HG02885 (cell line): Measurements from ENCODE around the gene FAM149A.
A peak's percentile ranks its signal among the peaks of the same experiment; 100 is the strongest.

Source experiments
- ATAC-seq: cut with Tn5 transposase; IDR thresholded peaks from one replicate; pipeline ENCODE4 v1.9.1; 2021; ENCODE audit warnings: mild to moderate bottlenecking; ENCODE audit not compliant: unreplicated experiment, poor library complexity

Gene FAM149A

GRCh38 chr4:186104114-186104889 is at the start of gene FAM149A:
FAM149A (plus strand) TSS chr4:186104704.
- peak; percentile 75 for ATAC-seq

GRCh38 chr4:186058253-186058979 is 46.1 kb upstream of the FAM149A start:
- peak; percentile 100 for ATAC-seq

- no peak for ATAC-seq
Observed at GRCh38 chr4:186058980-186059316, 45.6 kb upstream of the FAM149A start.

DNA sequence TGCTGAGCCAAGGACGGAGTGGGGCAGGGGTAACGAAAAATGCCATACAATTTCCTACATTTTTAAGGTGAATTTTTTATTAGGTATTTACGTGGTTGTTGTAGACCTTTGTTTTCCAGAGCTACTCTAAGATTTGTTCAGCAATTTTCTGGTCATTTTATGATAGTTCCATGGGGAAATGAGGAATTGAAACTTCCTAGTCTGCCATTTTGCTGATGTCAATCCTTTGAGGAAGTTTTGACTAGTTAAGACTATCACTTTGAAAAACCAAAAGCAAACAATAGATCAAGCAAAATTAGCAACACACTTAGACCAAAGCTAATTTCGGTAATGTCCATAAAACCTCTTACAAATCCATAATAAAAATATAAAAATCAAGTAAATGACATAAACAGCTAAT is 42.6 kb upstream of the FAM149A start:
- no peak for ATAC-seq

DNA sequence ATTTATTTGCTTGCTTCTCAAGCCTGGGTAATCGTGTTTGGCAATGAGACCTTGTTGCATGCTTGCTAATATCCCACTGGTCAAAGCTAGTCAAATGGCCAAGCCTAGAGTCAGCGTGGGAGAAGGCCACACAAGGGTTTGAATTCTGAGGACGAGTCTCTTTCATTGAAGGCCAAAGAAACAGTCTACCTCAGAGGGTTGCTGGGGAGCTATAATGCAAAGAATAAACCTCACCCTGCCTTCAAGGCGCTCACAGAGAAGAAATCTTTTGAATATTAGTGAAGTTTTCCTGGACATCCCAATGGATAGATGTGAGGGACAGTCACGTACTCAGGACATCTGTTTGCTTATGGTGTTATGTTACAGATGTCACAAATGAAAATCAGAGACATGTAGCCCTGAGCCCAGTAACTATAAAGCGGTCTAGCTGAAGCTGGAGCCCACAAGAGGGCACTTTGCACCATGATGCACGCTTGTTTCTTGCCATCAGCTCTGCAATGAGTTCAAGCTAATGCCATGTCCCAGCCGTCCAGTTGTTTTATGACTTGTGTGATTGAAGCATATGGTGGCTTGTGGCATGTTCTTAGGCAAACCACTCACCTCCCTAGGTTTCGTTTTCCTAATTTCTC is 36.6 kb upstream of the FAM149A start:
- peak; percentile 88 for ATAC-seq

DNA sequence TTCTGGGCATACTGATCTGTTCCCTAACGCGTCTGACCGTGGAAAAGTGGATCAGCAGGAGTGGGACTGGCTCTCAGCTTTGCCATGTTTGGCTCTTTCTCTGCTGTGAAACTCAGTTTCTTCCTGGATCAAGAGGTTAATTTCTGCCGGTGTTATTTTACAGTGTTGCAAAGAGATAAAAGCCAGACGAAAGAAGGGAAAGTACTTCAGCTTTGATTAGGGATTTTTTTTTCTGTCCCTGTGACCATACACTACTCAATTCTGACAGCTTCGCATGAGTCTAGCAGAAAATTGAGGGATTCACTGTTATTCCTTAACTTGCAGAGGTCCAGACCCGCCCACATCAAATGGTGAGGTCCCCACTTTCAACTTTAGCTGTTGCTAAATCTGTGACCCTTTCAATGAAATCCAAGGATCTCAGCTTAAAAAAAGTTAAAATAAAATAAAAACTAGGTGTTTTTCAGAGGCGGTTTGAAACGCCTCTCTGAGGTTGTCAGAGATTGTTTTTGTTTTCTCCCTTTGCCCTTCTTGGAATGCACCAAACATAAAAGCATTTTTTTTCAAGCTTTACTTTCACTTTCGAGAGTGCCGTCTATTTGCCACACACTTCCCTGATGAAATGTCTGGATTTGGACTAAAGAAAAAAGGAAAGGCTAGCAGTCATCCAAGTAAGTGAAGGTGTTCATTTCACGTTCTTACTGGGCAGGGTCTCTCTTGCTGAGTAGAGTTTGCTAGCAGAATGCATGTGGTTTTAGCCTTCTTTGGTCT is 35.7 kb upstream of the FAM149A start, which contains the start of gene TLR3:
Gene TLR3 (plus strand): TSS at position 576 of the 768 bp plus-strand sequence. CDS start 7,464 bp downstream, outside the sequence.
- ATAC-seq, result no peak

DNA sequence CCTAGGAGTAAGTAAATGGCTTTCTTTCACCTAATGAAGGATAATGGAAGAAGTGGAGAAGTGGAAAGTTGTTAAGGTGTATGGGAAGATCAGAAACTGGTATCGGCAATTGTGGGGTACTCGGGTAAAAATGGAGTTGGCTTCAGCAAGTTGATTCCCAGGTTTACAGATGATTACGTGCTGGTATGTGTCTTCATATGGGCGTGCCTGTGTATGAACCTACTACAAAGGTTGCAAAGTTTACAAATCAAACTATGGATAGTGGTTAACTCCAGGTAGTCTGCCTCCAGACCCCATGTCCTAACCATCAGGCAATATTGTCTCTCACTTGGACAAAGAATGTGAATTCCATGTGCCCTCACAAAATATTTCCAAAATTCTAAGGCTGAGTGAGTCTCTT is 34.8 kb upstream of the FAM149A start:
- no peak for ATAC-seq

- no peak for ATAC-seq
Observed at GRCh38 chr4:186072516-186072915, 32.0 kb upstream of the FAM149A start.

DNA sequence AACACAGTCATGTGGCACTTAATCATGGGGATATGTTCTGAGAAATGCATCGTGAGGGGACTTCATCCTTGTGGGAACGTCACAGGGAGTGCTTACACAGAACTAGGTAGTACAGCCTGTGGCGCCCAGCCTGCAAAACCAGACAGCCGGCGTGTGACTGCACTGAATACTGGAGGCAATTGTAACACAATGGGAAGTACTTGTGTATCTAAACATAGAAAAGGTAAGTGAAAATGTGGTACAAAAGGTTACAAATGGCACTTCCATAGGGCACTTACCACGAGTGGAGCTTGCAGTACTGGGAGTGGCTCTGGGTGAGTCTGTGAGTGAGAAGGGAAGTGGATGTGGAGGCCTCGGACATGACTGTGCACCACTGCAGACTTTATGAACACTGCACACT is 30.3 kb upstream of the FAM149A start:
- ATAC-seq, result no peak

GRCh38 chr4:186078981-186079638 is 25.4 kb upstream of the FAM149A start:
- ATAC-seq, result no peak

DNA sequence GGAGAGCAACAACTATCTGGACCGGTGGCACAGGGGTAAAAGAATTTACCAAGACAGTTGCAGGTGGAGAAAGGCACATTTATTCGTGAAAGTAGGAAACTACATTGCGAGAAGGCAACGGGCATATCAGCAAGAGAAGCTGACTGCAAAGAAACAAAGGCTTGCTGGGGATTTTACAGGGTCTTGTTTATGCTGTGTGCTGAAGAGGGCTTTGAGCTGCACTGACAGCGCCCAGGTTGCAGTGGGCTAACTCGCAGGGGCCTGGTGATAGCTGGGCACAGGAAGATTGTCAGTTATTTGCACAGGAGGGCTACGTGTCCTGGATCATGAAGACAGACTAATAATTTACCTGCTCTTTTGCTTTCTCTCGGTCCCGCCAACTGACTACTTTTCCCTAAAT is 24.8 kb upstream of the FAM149A start:
- ATAC-seq, result no peak

- ATAC-seq, result no peak
Observed at GRCh38 chr4:186081202-186081807, 23.2 kb upstream of the FAM149A start.

GRCh38 chr4:186082221-186082620 is 22.3 kb upstream of the FAM149A start:
- ATAC-seq, result no peak

DNA sequence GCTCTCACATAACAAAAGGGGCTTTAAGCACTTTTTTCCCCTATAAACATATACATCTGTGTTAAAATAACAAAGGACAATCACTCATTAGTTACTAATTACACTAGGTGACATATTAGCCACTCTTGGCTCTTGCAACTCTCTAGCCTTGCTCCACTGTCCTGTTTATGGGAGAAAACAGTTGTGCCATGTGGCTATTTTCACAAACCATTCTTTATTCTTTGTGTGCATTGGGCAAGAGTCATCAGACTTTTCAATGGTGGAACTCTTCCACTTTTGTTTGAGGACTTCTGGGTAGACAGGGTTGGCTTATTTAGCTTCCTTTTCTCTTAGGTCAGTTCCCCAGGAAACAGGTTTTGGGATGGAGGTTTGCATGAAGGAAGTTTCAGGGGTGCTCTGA is 16.0 kb upstream of the FAM149A start:
- no peak for ATAC-seq

GRCh38 chr4:186092296-186092695 is 12.2 kb upstream of the FAM149A start:
- no peak for ATAC-seq

- ATAC-seq, result no peak
Observed at GRCh38 chr4:186095406-186095805, 9.1 kb upstream of the FAM149A start.

- no peak for ATAC-seq
Observed at GRCh38 chr4:186096681-186097165, 7.8 kb upstream of the FAM149A start.

- ATAC-seq, result no peak
Observed at GRCh38 chr4:186097386-186097785, 7.1 kb upstream of the FAM149A start.

DNA sequence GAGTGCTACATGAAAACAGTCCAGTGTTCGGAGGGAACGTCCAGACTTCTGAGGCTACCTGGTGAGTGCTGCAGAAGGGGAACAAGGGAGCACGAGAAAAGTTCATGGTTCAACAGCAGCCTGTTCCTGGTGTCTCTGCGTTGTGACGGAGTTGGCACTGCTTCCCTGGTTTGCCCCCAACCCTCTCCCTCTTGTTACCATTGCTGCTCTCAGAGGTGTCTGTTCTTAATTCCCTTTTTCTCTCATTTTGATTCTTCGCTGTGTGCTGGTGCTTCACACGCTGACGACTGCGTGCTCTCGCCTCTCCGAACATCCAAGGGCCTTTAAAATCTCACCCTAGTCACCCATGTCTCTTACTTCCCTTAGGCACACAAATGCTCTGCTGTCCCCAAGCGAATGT is 1.6 kb upstream of the FAM149A start:
- no peak for ATAC-seq
